CD4-positive, alpha-beta T cell treated with Interleukin-17A for 4 hours (primary cell): ENCODE results near the gene PADI2.

Experiments used
- DNase-seq: peaks from one replicate; pipeline ENCODE4 v3.0.0-alpha.2; 2020; ENCODE audit warnings: mixed read lengths

Gene PADI2

GRCh38 chr1:17139637-17140036, 20.4 kb upstream of the PADI2 start:
- no peak for DNase-seq

DNA sequence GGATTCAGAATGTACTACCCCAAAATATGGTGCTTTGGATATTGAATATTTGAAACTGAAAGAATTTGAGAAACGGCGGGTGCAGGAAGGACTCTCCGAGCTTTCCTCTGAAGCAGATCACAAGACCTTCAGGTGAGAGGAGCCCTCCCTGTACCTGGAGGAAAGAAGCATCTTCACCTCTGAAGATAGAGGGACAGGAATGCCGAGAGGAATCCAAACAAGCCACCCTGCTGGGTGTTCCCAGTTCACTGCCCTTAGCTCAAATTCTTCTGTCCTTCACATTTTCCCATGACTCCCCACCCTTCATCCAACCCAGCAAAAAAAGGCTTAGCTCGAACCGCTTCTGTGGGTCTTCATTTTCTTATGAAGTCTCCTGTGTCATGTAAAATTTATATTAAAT, 18.2 kb upstream of the PADI2 start:
- no peak for DNase-seq

DNA sequence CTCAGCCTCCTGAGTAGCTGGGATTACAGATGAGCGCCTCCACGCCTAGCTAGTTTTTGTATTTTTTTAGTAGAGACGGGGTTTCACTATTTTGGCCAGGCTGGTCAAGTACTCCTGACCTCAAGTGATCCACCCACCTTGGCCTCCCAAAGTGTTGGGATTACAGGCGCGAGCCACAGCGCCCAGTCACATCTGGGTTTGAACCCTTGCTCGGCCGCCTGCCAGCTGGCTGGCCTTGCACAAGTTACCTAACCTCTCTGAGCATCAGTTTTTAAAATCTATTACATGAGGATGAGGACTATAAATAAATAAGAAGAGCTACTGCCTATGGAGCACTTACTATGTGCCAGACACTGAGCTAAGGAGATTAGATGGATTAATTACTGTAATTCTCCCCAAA, 17.7 kb upstream of the PADI2 start:
- DNase-seq, result no peak

DNA sequence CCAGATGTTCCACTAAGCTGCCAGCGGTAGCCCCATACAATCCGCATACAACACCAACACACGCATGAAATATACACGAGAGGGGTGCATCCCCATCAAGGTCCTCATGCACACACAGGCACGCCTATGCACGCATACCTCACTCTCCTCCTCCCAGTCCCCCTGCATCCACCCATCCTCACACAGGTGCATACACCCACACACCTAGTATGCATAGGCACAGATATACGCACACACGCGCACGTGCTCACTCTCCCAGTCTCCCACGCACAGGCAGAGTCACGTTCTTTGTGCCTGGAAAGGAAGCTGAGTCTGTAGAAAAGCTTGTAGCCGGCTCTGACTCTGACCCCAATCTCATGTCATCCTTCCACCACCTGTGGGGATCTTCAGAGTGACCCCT, 16.9 kb upstream of the PADI2 start:
- DNase-seq, result no peak

- no peak for DNase-seq
These were observed 16.3 kb upstream of the PADI2 start for GRCh38 chr1:17135530-17135929.

- DNase-seq, result no peak
These were observed 15.5 kb upstream of the PADI2 start for GRCh38 chr1:17134724-17135123.

- no peak for DNase-seq
These were observed 14.8 kb upstream of the PADI2 start for GRCh38 chr1:17134034-17134433.

DNA sequence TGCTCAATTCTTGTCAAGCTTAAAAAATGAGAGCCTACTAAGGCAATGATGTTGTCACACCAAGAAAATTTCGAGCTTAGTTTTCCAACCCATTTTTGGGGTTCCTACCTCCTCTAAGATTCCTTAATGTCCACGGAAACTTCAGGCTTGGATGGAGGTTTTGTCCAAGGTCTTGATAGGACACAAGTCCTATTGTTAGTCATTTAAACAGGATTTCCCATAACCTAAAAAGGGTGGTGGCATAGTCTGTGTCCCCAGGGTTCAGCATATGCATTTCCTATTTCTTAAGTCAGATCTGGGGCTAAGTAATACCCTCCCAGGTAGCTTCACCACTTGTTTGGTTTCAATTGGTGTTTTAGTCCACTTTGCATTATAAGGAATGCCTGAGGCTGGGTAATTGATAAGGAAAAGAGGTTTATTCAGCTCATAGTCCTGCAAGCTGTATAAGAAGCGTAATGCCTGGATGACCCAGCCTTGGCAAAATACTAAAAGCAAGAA, 10.9 kb upstream of the PADI2 start:
- DNase-seq, result no peak

DNA sequence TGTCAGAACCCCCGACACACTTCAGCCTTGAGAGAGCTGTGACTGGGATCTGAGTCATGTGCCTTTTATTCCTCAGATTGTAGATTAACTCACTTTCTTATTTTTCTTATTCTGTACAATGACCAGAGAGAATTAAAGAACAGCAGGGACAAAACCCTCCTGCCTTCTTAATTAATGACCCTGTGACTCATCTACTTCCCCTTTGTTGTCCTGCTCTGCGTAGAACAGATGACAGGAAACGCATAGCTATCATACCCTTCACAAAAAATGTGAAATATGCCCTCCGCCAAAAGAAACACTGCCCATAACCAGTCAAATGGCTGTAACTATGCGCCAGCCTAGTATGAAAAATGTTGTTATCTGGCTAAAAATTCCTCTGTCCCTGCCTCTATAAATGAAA, 9.1 kb upstream of the PADI2 start:
- DNase-seq, result no peak

DNA sequence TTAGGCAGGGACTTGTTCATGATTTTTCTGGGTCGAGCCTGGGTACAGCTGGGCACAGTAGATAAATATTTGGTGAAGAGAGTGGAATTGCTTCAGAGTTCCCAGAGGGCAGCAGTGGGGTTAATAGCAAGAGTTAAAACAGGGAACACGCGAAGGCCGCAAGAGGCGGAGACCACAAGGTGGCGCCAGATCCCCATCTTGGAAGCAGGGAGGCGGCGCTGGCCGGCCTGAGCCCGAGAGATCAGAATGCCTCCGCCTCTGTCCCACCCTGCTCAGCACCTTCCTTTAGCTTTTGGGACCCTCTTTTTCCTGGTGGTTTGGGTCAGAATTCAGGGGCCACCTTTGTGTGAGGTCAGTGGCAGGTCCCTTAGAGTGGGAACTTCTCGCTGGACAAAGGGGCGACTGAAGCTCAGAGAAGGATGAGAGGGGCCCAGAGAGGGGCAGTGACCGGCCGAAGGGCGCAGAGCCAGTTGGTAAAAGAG, 6.5 kb upstream of the PADI2 start:
- DNase-seq, result peak; percentile 90

- no peak for DNase-seq
These were observed 4.2 kb upstream of the PADI2 start for GRCh38 chr1:17123196-17124045.

DNA sequence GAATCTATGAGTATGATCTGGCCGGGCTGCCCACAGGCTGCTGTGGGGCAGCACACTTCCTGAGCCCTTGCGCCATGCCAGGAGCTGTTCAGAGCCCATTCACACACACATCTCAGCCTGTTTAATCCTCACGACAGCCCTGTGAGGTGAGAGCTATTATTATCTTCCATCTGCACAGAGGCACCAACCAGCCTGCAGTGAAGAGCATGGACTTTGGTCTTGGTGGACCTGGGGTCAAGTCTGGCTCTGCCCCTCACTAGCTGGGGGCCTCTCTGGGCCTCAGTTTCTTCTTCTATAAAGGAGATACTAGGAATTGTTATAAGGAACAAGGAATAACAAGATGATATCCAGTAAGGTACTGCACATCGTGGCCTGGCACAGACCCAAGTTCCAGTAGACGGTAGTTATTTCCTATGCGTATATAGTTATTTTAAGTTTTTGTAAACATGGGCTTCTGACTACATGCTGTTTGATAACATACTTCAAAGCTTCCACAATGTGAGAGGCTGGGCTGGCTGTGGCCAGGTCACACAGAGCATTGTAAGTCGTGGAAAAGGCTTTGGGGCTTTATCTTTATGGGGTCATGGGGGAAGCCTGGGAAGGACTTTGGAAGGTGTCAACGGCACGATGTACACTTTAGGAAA, 3.4 kb upstream of the PADI2 start:
- no peak for DNase-seq

- DNase-seq, result no peak
These were observed 2.6 kb upstream of the PADI2 start for GRCh38 chr1:17121881-17122280.

- no peak for DNase-seq
These were observed 1.9 kb upstream of the PADI2 start for GRCh38 chr1:17120962-17121837.

GRCh38 chr1:17120481-17120877, 1.2 kb upstream of the PADI2 start:
- DNase-seq, result no peak

DNA sequence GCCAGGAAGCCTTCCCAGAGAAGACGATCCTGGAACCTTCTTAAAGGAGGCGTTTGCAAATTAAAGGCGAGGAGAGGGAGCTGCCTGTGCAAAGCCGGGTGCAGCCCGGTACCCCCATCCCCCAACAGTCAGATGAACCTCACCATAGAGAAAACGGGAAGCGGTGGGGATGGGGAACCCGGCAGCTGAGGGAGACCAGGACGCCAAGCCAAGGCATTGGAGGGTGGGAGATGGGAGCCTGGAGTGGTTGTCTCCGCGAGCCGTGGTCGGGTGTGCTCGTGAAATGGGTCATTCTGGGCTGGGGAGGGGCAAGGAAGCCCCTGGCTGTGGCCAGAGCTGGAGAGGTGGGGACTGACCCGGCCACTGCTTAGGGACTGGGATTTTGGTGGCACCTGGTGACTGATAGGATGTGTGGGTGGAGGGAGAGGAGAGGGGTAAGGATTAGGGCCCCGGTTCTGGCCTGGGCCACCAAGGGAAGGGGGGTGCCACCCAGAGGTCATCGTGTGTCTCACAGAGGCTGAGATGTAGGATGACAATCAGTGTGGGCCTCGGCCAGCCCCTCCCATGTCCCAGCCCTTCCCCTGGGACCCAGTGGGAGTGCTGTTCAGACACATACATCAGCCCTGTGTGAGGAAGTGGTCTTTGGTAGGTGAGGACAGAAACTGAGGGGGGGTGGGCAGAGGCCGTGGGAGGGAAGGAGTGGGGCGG, 676 bp upstream of the PADI2 start:
- DNase-seq, result no peak

DNA sequence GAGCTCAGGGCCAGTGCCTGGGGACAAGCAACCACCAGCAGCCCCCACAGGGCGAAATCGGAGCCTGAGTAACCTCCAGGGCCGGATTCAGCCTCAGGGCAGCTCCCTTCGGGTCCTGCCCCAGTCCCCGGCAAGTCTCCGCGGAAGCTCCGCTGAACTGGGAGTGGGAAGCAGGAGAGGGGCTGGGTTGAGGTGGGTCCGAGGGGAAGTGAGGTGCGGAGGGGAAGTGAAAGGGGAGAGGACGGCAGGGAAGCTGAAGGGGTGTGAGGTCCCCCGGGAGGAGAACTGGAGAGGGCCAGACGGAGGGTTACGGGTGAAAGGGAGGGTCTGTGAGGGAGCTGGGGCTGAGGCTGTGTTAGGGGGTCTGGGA, 560 bp downstream of the PADI2 start:
- no peak for DNase-seq

- no peak for DNase-seq
These were observed 983 bp downstream of the PADI2 start for GRCh38 chr1:17118268-17118667.

GRCh38 chr1:17117451-17118265, 1.6 kb downstream of the PADI2 start:
- DNase-seq, result no peak

GRCh38 chr1:17116643-17117042, 2.6 kb downstream of the PADI2 start:
- DNase-seq, result no peak

- DNase-seq, result no peak
These were observed 5.3 kb downstream of the PADI2 start for GRCh38 chr1:17113963-17114362.
